Gastrocnemius medialis (tissue), 4 donors: Measurements from ENCODE around the gene ATXN7.

ENCODE experiments used
- POLR2A ChIP-seq, 2 donors: fragments of 450-650 bp; IDR thresholded peaks; one replicate each; pipeline ENCODE4 v1.6.1; 2017; ENCODE audit warnings: antibody characterized with exemption in 2 of 2, mild to moderate bottlenecking in 2 of 2, moderate library complexity in 2 of 2
- TF ChIP-seq, protein P1 (sequence below), 5 experiments: fragments of 450-650 bp in 3 of 5; fragments of 200-600 bp in 2 of 5; sonication (generic) in 2 of 5; IDR thresholded peaks in 4 of 5; conservative IDR thresholded peaks in 1 of 5; 1 replicate in 4 of 5; 2 replicates in 1 of 5; pipeline ENCODE4 v1.5.1; 2016 to 2019; ENCODE audit warnings: antibody characterized with exemption in 5 of 5, mild to moderate bottlenecking in 3 of 5, moderate library complexity in 3 of 5

DNA sequence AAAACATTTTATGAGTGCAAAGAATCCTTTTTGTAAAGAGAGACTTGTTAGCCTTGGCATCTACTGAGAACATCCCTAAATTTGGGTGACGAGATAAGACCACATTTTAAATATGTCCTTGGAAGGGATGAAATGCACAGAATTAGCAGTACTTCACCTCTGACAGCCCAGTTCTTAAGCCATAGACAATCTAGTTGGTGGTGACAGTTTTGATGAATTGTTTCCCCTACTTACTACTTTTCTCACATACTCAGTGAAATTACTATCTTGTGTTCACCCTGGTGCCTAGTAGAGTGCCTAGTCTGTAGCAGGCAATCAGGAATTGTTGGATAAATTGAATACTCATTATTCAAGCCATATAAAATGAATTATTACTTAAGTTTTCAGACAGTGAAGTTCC is 45.1 kb downstream of the ATXN7 start:
- TF ChIP-seq, protein P1, sequence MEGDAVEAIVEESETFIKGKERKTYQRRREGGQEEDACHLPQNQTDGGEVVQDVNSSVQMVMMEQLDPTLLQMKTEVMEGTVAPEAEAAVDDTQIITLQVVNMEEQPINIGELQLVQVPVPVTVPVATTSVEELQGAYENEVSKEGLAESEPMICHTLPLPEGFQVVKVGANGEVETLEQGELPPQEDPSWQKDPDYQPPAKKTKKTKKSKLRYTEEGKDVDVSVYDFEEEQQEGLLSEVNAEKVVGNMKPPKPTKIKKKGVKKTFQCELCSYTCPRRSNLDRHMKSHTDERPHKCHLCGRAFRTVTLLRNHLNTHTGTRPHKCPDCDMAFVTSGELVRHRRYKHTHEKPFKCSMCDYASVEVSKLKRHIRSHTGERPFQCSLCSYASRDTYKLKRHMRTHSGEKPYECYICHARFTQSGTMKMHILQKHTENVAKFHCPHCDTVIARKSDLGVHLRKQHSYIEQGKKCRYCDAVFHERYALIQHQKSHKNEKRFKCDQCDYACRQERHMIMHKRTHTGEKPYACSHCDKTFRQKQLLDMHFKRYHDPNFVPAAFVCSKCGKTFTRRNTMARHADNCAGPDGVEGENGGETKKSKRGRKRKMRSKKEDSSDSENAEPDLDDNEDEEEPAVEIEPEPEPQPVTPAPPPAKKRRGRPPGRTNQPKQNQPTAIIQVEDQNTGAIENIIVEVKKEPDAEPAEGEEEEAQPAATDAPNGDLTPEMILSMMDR (IDR thresholded peaks at IDR 0.05 in 4 of 5, conservative IDR thresholded peaks at IDR 0.05 in 1 of 5), result no peak
- TF ChIP-seq POLR2A (IDR thresholded peaks at IDR 0.05), result no peak
